Measurements from ENCODE around the gene SSBP2.

The SSBP2 gene

GRCh38 chr5:81749192-81749560 lies 1.7 kb downstream of the SSBP2 start:
- Histone ChIP-seq H3K27ac (peak overlapping the region; percentile 94 to 99), H3K4me3 (peak overlapping the region; percentile 99)
- no peak for DNase-seq (ENCODE audit: low spot score)
- TF ChIP-seq CTCF (IDR thresholded peaks at IDR 0.05) = no peak

DNA sequence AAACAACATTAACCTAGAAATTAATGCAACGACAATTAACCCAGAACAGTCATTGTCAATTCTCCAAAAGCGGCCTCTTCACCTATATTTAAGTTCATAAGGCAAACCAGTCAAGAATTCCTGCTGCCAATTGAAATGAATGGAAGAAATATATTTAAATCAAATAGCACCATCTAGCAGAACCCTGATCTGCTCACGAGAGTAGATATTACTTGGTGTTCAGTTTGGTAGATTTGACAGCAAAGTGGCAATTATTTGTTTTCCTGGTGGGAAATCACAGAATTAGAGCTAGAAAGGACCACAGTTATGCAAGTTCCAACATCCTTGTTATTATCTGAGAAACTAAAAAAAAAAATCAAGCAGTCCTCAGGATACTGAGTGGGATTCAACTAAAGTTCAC lies 2.3 kb downstream of the SSBP2 start:
- H3K27ac ChIP-seq = peak overlapping the region; percentile 94 to 99

DNA sequence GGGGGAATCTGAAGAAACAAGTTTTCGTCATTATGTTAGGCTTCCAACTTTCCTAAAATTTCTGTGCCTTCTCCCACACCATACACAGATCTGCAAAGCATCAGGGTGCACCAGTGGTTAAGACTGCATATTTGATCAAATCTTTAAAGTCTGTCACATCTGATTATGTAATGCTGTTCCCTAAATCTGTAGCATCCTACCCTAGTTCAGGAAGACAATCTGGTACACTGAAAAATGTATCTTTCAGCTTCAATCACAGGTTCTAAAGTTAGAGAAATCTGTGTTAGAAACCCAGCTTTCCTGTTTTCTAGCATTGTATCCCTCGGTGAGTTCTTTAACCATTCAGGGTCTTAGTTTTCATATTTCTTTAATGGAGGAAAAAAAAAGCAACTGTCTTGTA lies 3.9 kb downstream of the SSBP2 start:
- no peak for TF ChIP-seq CTCF (IDR thresholded peaks at IDR 0.05)
- DNase-seq (ENCODE audit: low spot score) = no peak
- Histone ChIP-seq H3K4me3 (no peak overlapping the region), H3K27ac (no peak overlapping the region)

More for the DNA sequence above, 2.3 kb downstream of the SSBP2 start:
- no peak for DNase-seq (ENCODE audit: low spot score)
- H3K4me3 ChIP-seq = peak overlapping the region; percentile 99
- no peak for TF ChIP-seq CTCF (IDR thresholded peaks at IDR 0.05)

GRCh38 chr5:81740758-81741157 lies 10.1 kb downstream of the SSBP2 start:
- TF ChIP-seq CTCF (IDR thresholded peaks at IDR 0.05) = no peak
- no peak overlapping the region for H3K4me3 ChIP-seq
- no peak for DNase-seq (ENCODE audit: low spot score)
- H3K27ac ChIP-seq = no peak overlapping the region

GRCh38 chr5:81739291-81739690 lies 11.6 kb downstream of the SSBP2 start:
- H3K4me3 ChIP-seq = no peak overlapping the region
- DNase-seq (ENCODE audit: low spot score) = no peak
- TF ChIP-seq CTCF (IDR thresholded peaks at IDR 0.05) = no peak
- no peak overlapping the region for H3K27ac ChIP-seq

DNA sequence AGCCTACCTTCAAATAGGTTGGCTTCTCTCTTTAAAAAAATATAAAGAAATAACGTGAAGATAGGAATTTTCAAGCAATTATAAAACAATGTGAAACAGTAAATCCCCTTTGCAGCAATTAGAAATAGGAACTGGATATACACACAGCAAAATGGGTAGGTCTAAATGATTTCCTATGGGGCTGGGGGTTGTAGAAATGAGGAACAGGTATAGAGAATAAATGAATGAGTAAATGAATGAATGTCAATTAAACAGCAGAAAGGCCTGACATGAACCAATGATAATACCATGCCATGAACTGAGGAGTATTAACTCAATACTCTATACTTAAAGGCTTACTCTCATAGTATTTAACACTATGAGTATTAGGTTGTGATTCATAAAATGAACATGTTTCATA lies 21.6 kb downstream of the SSBP2 start:
- no peak overlapping the region for H3K27ac ChIP-seq
- TF ChIP-seq CTCF (IDR thresholded peaks at IDR 0.05) = no peak
- H3K4me3 ChIP-seq = no peak overlapping the region
- DNase-seq (ENCODE audit: low spot score) = no peak

DNA sequence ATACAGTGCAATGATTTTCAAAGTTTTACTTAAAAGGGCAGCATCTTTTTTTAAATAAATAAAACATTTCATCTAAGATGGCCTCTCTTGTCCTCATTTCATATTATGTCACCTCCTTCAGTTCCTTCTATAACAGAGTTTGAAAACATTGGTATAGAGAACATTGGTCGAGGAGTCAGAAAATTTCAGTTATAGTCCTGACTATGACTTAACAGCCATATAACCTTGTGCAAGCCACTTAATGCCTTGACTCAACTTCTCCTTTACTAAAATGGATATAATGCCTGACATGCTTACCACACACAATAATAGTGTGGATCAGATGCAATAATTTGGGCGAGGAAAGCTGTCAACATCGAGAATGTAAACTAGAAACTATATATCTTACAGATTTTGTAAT lies 22.6 kb downstream of the SSBP2 start:
- Histone ChIP-seq H3K4me3 (no peak overlapping the region), H3K27ac (no peak overlapping the region)
- DNase-seq (ENCODE audit: low spot score) = no peak
- no peak for TF ChIP-seq CTCF (IDR thresholded peaks at IDR 0.05)

Data from coronary artery (tissue), 2 donors.